ENCODE measurements around the gene TNFRSF8.

Gene TNFRSF8

DNA sequence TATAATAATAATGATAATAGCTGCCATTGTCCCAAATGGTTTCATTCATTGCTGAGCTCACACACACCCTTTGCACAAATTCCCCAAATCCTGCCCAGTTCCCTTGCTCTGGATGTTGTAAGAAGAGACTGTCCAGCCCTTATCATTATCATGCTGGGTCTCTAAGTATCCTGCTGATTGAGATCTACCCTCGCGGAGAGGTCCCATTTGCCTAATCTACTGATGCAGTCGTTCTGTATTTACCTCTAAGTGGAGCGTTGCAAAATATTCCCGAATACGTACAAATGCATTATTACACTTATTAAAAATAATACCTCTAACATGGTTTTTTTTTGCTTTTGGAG lies 51.2 kb downstream of the TNFRSF8 start:
- DNase-seq (ENCODE audit: low read depth in 2 of 2) = no peak

DNA sequence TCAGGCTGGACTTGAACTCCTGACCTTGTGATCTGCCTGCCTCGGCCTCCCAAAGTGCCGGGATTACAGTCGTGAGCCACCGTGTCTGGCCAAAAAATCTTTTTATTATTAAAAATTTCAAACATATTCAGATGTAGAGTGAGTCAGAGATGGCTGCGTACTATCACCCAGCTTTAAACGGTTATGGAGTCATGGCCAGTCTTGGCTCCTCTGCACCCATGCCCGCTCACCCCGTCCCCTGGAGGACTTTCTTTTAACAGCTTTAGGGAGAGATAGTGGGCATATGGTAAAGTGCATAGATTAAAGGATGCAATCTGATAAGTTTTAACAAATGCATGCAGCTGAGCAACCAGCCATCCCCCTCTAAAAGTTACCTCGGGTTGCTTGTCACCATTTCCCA lies 51.8 kb downstream of the TNFRSF8 start:
- no peak for DNase-seq (ENCODE audit: low read depth in 2 of 2)

DNA sequence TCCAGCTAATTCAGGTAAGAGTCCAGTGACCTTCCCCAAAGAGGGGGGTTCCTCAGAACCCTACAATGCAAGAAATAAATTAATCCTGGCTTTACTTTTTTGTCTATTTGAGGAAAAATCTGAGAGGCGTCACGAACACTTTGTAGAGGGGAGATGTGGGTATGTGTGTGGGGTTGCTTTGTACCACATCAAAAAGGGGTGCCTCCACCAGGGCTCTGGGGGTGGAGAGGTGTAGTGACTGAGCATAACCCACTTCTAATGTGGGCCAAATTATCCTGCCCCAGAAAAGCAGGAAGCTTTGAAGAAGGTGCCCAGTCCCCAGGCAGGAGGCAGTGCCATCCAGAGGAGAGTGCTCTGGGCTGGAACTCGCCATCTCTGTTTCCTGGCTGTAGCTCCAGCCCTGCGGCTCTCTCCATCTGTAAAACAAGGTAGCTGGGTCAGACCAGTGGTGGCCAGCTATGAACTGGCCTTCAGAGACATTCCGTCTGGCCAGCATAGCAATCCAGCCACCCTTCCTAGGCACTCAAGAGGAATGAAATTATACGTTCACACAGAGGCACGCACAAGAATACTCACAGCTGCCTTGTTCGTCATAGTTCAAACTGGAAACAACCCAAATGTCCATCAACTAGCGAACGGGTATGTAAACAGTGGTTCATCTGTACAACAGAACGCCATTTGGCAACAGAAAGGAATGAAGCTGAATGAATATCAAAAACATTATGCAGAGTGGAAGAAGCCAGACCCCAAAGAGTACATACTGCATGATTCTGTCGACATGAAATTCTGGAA lies 58.3 kb downstream of the TNFRSF8 start:
- peak in 1 of 2 donors; percentile 24 for DNase-seq (ENCODE audit: low read depth in 2 of 2)

DNA sequence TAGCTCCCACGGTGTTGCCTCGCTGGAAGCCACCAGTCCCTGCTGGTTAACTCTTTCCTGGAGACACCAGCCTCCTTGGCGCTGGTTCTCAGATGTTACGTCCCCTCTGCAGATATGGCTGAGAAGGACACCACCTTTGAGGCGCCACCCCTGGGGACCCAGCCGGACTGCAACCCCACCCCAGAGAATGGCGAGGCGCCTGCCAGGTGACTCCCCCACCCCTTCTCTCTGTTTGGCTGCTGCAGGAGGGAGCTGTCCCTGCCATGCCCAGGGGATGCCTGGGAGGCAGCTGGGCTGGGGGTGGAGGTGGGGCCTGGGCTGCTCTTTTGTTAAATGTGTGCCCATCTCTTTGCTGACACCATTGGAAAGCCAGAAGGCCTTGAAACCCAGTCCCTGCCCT lies 60.1 kb downstream of the TNFRSF8 start:
- no peak for DNase-seq (ENCODE audit: low read depth in 2 of 2)

DNA sequence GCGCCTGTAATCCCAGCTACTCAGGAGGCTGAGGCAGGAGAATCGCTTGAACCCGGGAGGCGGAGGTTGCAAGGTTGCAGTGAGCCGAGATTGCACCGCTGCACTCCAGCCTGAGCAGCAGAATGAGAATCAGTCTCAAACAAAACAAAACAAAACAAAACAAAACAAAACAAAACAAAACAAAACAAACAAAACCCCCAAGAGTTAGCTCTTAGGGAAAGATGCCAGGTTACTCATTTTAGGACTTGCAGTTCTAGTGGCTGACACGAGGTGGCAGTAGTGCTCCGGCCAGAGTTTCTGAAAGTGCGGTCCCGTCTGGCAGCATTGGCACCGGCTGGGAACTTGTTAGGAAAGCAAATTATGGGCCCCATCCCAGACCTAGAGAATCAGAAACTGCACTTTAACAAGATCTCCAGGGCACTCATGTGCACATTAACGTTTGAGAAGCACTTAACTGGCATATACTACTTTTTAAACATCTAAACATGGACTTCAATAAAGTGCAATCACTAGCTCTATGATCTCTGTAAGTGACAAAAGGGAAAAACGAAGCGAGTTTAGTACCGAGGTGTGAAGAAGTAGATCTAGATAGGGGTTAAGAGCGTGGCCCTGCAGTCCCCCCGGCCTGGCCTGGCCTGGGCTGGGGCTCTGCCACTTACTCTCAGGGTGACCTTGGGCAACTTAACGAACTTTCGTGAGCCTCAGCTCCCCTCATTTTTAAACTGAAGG lies 61.8 kb downstream of the TNFRSF8 start:
- peak; percentile 48 to 60 for DNase-seq (ENCODE audit: low read depth in 2 of 2)

DNA sequence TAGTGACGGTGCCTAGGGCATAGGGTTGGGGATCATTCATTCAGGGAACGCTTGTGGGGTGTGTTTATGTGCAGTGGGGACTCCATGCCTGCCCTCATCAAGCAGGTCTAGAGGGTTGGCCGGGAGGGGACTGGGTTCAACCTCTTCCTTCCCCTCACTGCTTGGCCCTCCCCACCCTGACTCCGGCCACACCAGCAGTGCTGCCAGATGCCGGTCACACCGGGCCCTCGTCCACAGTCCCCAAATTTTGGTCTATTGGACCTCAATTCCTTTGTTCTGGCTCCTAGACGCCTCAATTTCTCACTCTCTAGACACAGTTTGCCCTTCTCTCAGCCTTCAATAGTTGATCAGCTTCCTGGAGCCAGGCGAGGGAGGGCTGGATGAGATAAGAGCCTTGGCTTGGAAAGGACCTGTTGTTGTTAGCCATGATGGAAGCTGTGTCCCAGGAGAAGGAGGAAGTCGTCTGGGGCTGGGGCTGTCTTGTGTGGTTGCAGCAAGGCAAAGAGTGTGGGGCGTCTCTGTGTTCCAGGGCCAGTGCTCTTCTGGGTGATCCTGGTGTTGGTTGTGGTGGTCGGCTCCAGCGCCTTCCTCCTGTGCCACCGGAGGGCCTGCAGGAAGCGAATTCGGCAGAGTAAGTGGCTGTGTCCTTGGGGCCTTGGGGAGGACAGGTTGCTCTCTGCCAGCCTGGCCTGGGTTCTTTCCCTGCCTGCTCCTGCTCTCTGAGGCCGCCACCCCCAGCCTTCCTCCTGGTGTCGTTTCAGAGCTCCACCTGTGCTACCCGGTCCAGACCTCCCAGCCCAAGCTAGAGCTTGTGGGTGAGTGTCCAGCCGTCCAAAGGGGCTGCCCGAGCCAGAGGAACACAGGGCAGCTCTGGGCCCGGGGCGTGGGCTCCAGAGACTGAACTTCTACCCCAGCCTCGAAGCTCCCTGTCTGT lies 62.6 kb downstream of the TNFRSF8 start:
- no peak for DNase-seq (ENCODE audit: low read depth in 2 of 2)

DNA sequence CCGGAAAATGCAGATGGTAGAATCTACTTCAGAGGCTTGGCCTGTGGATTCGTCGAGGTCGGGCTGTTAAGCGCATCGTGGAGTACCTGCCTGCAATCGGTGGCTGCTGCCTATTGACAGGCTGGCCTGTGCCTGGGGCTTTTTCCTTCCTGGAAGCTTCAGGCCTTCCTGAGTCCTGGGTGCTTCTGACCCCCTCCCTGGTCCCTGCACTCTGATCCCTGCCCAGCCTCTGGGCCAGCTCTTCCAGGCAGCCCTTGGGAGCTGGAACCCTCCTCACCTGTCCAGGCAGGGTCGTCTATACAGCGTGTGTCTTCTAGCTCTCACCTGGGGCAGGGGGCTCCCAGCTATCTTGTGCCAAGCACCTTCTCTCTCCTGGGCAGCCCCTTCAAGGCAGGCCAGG lies 63.7 kb downstream of the TNFRSF8 start:
- no peak for DNase-seq (ENCODE audit: low read depth in 2 of 2)

DNA sequence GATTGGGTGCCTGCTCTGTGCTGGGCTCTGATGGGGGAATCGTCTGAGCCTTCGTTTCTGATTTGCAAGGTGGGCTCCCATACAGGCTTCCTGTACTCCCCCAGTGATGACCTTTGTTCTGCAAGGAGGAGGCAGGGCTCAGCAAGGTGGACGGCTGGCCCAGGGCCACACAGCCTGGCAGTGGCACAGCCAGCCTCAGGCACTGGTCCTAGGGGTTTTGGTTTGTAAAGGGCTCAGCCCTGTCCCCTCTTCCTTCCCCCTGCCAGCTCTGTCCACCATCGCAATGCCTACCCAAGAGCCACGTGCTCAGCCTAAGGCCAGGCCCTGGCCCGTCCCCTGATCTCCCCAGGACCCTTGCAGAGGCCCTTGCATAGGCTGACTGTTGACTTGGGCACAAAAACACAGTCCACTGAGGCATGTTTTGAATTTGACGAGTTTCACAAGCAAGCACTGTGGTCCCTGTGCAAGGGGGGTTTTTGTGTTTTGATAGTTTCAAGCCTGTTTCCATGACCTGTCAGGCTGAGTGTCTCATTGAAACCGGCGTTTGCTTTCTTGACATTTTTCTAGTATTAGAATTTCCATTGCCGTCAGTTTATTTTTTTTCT lies 64.2 kb downstream of the TNFRSF8 start:
- DNase-seq (ENCODE audit: low read depth in 2 of 2) = no peak

DNA sequence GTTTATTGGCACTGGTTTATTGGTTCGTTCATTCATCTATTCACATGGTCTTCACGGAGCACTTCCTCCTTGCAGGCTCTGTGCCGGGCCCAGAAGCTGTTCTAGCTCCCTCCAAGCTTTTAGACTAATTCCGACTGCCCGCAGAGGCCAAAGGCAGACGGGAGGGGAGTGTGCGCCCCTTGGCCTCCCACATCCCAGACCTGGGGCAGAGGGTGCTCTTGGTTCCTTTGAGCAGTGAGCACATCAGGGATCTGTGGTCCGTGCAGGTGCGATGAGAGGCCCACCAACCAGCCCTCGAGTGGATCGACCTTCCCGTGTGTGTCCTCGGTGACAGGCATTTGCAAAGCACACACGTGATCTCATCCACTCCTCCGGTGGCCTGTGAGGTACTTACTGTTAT lies 65.0 kb downstream of the TNFRSF8 start:
- DNase-seq (ENCODE audit: low read depth in 2 of 2) = no peak

DNA sequence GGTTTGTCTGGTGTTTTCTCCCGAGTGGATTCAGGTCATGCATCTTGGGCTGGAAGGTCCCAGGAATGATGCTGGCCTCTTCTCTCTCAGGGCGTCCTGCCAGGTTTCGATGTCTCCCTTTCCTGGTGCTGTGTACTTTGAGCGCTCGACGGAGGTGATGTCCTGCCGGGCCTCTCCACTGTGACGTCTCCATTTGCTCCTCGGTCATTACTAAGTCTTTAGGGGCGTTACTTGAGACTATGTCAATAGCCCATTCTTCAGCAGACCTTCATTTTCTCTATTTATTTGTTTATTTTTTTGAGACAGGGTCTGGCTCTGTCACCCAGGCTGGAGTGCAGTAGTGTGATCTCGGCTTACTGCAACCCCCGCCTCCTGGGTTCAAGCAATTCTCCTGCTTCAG lies 66.5 kb downstream of the TNFRSF8 start:
- DNase-seq (ENCODE audit: low read depth in 2 of 2) = no peak

DNA sequence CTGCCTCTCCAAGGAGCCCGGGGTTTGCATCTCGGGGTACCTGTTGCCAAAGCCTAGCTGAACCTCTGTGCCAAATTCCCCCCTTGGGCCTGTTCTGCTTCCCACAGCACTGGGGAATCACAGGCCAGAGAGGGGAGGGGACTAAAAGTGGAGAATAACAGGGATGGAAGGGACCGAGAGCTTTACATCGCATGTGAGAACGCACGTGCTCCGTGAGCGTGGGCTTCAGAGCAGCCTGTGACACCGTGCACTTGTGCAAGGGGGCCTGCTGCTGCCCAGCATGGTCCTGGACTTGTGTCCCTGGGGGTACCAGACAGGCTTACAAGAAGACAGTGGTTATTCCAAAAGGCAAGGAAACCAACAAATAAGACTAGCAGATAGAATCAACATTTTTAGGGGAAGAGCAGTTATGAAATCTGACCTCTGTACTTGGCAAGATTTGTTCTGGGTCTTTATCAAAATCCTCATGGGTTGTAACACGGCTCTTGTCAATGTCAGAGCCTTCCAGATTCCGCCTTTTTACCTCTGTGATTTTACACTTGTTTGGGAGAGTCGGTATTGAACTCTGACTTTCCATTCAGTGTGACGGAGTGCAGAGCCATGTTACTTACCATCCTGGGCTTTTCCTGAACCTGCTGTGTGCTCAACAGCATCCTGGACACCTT lies 67.5 kb downstream of the TNFRSF8 start:
- DNase-seq (ENCODE audit: low read depth in 2 of 2) = no peak

DNA sequence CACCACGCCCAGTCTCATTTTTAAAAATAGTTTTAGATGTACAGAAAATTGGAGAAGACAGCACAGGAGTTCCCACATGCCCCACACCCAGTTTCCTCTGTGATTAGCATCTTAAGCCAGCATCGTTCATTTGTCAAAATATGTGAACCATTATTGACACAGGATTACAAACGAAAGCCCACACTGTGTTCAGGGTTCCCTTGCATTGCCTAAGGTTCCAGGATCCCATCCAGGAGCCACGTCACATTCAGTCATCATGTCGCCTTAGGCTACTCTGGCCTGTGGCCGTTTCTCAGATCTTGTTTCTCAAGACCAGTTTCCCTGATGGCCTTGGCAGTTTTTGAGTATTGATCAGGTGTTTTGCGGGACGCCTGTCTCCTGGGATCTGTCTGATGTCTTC lies 69.0 kb downstream of the TNFRSF8 start:
- no peak for DNase-seq (ENCODE audit: low read depth in 2 of 2)

DNA sequence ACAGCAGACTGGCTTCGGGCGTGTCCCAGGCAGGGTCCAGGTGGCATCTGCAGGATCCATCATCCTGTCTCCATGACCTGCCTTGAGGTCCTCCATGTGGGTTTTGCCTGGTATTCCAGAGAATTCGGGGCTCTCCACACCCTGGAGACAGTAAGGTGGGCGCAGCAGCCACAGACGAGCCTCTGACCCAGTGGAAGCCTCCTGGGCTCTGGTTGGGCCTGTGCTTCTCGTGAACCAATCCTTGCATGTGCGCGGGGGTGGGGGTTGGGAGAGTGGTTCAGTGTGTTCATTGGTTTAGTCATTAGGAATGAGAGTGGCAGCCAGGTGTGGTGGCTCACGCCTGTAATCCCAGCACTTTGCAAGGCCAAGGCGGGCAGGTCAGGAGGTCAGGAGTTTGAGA lies 71.6 kb downstream of the TNFRSF8 start:
- no peak for DNase-seq (ENCODE audit: low read depth in 2 of 2)

DNA sequence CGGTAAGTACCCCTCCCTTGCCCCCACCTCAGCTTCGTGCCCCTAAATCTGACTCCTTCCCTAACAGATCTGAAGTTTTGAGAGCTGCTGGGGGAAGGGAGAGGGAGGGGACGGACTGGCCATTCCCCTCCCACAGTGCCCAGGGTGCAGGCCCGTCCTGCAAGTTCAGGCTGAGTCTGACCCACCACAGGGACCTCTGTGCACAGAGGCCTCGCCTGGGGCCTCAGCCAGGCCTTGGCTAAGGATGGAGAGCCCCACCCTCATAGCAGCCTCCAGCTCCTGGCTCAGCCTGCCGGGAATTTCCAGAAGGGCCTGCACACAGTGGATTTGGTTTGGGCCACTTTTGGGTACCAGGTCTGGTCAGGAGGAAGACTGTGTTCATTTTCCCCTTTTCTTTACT lies 72.5 kb downstream of the TNFRSF8 start:
- no peak for DNase-seq (ENCODE audit: low read depth in 2 of 2)

DNA sequence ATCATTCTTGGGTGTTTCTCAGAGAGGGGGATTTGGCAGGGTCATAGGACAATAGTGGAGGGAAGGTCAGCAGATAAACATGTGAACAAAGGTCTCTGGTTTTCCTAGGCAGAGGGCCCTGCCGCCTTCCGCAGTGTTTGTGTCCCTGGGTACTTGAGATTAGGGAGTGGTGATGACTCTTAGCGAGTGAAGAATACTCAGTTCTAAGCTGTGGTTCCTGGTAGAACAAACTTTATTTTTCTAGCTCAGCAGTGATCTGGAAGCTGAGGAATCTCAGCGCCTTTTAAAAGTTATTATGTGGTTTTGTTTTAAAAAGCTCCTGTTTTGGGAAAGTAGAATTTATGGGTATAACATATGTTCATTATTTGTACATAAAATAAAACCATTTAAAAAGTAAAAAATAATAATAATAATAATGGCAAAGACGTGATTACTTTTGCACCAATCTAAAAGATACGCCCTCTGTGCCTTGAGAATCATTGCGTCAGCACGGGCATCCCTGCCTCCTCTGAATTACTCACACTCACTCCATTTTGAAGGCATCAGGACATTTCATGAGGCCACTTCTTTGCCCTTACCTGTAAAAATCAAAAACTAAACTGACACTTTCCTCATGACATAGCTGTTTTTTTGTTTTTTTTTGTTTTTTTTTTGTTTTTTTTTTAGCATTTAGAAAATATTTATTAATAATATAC lies 74.0 kb downstream of the TNFRSF8 start:
- DNase-seq (ENCODE audit: low read depth in 2 of 2) = no peak

DNA sequence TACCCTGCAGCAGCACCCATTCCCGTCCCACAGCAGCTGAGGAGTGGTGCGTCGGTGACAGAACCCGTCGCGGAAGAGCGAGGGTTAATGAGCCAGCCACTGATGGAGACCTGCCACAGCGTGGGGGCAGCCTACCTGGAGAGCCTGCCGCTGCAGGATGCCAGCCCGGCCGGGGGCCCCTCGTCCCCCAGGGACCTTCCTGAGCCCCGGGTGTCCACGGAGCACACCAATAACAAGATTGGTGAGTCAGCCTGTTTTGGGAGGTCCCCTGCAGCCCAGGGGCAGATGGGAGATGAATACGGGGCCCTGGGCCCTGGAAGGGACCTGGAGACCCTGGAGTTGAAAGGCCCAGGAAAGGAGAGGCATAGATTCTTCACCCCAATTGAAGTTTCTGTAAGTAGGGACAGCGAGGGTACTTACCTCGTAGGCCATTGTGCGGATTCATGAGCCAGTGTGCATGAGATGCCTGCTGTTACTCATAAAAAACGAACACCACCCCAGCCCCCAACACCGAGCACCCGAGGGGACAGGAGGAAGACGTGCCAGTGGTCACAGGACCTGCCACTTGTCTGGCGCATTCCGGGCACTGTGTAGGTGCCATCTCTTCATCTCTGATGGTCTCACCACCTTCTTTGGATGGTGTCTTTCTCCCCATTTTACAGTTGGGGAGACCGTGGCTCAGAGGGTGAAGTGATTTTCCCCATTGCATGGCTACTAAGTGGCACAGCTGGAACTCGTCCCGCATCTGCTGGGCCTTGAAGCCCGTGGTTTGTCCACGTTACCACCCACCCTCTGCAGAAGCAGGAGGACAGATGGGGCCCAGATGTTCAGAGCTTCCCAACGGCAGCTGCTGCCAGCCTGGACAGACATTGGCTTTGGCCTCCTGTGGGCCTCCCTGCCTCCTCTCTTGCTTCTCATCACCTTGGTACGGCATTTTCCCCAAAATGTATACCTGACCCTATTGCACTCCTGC lies 75.4 kb downstream of the TNFRSF8 start:
- DNase-seq (ENCODE audit: low read depth in 2 of 2) = no peak

DNA sequence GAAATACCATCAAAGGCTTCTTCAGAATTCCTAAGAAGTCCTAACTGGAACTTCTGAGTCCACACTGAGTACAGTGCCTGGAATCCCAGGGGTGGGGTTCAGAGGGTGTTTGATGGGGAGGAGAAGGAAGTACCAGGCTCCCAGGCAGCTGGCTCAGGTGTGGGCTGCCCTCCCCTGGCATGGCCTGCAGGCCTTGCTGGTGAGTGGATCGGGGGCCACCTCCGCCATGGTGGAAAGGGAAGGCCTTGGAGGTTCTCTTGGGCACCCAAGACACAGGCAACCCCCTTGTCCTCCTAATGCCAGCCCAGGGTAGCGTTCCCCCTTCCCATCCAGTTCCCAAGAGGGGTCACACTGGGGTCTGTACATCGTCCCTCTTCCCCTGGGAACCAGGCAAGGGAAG lies 76.9 kb downstream of the TNFRSF8 start:
- DNase-seq (ENCODE audit: low read depth in 2 of 2) = no peak

DNA sequence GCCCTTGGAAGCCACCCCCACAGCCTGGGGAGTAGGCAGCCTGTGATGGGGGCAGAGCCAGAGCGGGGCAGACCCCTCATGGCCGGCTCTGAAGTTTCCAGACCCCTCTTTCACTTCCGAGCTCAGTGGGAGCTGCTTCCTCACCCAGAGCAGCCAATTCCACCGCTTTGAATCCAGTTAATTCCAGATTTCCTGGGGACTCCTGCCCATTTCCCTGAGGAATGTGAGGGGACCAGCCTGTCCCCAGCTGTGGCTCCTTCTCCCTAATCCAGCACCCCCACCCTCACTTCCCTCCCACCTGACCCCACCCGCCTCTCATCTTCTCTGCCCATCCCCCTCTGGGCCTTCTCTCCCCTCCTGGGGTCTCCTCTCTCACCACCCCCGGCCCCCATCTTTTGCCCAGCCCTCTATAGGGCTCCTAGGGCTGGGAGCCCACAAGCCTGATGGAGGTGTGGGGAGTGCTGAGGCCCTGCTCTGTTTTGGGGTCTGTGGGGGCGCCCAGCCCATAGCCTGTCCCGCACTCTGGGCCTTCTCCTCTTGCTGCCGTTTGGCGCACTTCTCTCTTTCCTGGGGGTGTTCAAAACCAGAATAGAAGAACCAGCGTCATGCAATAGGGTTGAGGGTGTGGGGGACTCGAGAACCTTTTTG lies 77.5 kb downstream of the TNFRSF8 start:
- no peak for DNase-seq (ENCODE audit: low read depth in 2 of 2)

Measured in activated CD8-positive, alpha-beta memory T cell treated with anti-CD3 and anti-CD28 coated beads for 4 hours (primary cell).